Stimulated activated CD4-positive, alpha-beta T cell treated with anti-CD3 and anti-CD28 coated beads, Interleukin-12 subunit alpha, Interleukin-12 subunit beta, amount 100 ng/mL, for 48 hours (primary cell): ENCODE results near the gene ALG14.
"Not testable (repeated sequence)": the region's sequence is repeated elsewhere in the genome, so short reads cannot be mapped to it uniquely, and the experiment has no call there.

ENCODE experiments used
- DNase-seq, 3 donors: peaks; one replicate each; pipeline ENCODE4 v3.0.0-alpha.2; 2020; ENCODE audit warnings: low read depth in 2 of 3, low spot score in 1 of 3

The ALG14 gene

GRCh38 chr1:95013950-95014574 is 58.7 kb downstream of the ALG14 start:
- no peak for DNase-seq

- no peak for DNase-seq
Observed at GRCh38 chr1:95012389-95012788, 60.4 kb downstream of the ALG14 start.

GRCh38 chr1:95010158-95010557 is 62.6 kb downstream of the ALG14 start:
- DNase-seq = no peak

GRCh38 chr1:95007687-95008086 is 65.1 kb downstream of the ALG14 start:
- no peak for DNase-seq

- DNase-seq = no peak
Observed at GRCh38 chr1:95006681-95007080, 66.1 kb downstream of the ALG14 start.

GRCh38 chr1:95005584-95005983 is 67.2 kb downstream of the ALG14 start:
- no peak for DNase-seq

GRCh38 chr1:95004013-95004412 is 68.7 kb downstream of the ALG14 start:
- no peak for DNase-seq

- no peak for DNase-seq
Observed at GRCh38 chr1:95003433-95003738, 69.4 kb downstream of the ALG14 start.

GRCh38 chr1:95002540-95003432 is 70.0 kb downstream of the ALG14 start:
- no peak for DNase-seq

GRCh38 chr1:95002164-95002539 is 70.6 kb downstream of the ALG14 start:
- DNase-seq = no peak

- DNase-seq = no peak
Observed at GRCh38 chr1:94999456-95000131, 73.2 kb downstream of the ALG14 start.

- DNase-seq = no peak
Observed at GRCh38 chr1:94998748-94999147, 74.0 kb downstream of the ALG14 start.

- DNase-seq = no peak
Observed at GRCh38 chr1:94998114-94998513, 74.6 kb downstream of the ALG14 start.

GRCh38 chr1:94995536-94995935 is 77.2 kb downstream of the ALG14 start:
- DNase-seq = not testable (repeated sequence)

GRCh38 chr1:94994805-94995204 is 77.9 kb downstream of the ALG14 start:
- DNase-seq = no peak

- DNase-seq = no peak
Observed at GRCh38 chr1:94993931-94994645, 78.7 kb downstream of the ALG14 start.

GRCh38 chr1:94992863-94993563 is 79.7 kb downstream of the ALG14 start:
- DNase-seq = no peak

GRCh38 chr1:94992161-94992560 is 80.6 kb downstream of the ALG14 start:
- no peak for DNase-seq

GRCh38 chr1:94989911-94990473 is 82.8 kb downstream of the ALG14 start:
- no peak for DNase-seq

GRCh38 chr1:94989398-94989797 is 83.4 kb downstream of the ALG14 start:
- no peak for DNase-seq

- DNase-seq = no peak
Observed at GRCh38 chr1:94988356-94988755, 84.4 kb downstream of the ALG14 start.
